Sigmoid colon (tissue), 4 donors: ENCODE data around the gene CUEDC2.

Experiments used
- POLR2A ChIP-seq, 2 donors: fragments of 450-650 bp; IDR thresholded peaks; one replicate each; pipeline ENCODE4 v1.6.1; 2016; ENCODE audit warnings: antibody characterized with exemption in 2 of 2, mild to moderate bottlenecking in 2 of 2, moderate library complexity in 2 of 2
- POLR2AphosphoS5 ChIP-seq, 4 donors: sonication (generic); formaldehyde crosslinking; IDR thresholded peaks; one replicate each; pipeline ENCODE4 v1.6.1; 2017; ENCODE audit warnings: antibody characterized with exemption in 4 of 4
- TF ChIP-seq, protein P1 (sequence below), 4 experiments: fragments of 450-650 bp in 3 of 4; fragments of 200-600 bp in 1 of 4; IDR thresholded peaks; one replicate each; pipeline ENCODE4 v1.5.1; 2016 to 2019; ENCODE audit warnings: antibody characterized with exemption in 4 of 4, mild to moderate bottlenecking in 3 of 4, moderate library complexity in 2 of 4

DNA sequence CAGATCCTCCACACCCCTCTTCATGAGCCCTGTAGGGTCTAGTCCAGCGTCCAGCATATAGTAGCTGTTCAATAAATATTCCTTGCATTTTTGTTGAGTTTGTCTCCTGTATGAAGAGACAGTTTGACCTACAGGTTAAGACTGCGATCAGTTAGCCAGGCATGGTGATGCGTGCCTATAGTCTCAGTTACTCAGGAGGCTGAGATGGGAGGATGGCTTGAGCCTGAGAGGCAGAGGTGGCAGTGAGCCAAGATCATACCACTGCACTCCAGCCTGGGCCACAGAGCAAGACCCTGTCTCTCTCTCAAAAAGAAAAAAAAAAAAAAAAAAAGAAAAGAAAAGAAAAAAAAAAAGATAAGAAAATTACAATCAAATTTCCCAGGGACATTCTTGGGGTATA, 5.1 kb upstream of the CUEDC2 start:
- TF ChIP-seq, protein P1, sequence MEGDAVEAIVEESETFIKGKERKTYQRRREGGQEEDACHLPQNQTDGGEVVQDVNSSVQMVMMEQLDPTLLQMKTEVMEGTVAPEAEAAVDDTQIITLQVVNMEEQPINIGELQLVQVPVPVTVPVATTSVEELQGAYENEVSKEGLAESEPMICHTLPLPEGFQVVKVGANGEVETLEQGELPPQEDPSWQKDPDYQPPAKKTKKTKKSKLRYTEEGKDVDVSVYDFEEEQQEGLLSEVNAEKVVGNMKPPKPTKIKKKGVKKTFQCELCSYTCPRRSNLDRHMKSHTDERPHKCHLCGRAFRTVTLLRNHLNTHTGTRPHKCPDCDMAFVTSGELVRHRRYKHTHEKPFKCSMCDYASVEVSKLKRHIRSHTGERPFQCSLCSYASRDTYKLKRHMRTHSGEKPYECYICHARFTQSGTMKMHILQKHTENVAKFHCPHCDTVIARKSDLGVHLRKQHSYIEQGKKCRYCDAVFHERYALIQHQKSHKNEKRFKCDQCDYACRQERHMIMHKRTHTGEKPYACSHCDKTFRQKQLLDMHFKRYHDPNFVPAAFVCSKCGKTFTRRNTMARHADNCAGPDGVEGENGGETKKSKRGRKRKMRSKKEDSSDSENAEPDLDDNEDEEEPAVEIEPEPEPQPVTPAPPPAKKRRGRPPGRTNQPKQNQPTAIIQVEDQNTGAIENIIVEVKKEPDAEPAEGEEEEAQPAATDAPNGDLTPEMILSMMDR (IDR thresholded peaks at IDR 0.05) = no peak
- TF ChIP-seq POLR2A (IDR thresholded peaks at IDR 0.05) (no peak), POLR2AphosphoS5 (IDR thresholded peaks at IDR 0.05) (no peak)
